Camera-type eye (tissue), 1 donor: ENCODE results near the gene CCDC120. TPM values are rescaled to one million over a fixed set of nuclear protein-coding genes. Genes with fewer than 3 reads are reported as not detected.

Experiments used
- total RNA-seq: library from RNA; depleted of rRNA; stranded (reverse); fragments of >200 nt; gene quantifications from one replicate; pipeline ENCODE4 v1.2.3, GENCODE V29; 2014

Gene CCDC120
- total RNA-seq = 5.6 TPM

GRCh38 chrX:49058794-49059193, at the start of gene CCDC120:
CCDC120 (plus strand) TSS chrX:49058999; CDS start chrX:49062042, 3,043 bp downstream.

GRCh38 chrX:49043220-49043986, 15.4 kb upstream of the CCDC120 start, which contains the start of gene TFE3:
TFE3 (minus strand) TSS chrX:49043357; CDS start chrX:49043226, 131 bp downstream.

GRCh38 chrX:49073601-49074575, 15.1 kb downstream of the CCDC120 start, which contains the start of gene PRAF2:
PRAF2 (minus strand) TSS chrX:49074002; CDS start chrX:49073987, 15 bp downstream.

GRCh38 chrX:49079489-49080428, 21.0 kb downstream of the CCDC120 start, which contains the start of gene WDR45:
WDR45 (minus strand) TSS chrX:49079887; CDS start chrX:49078095, 1,792 bp downstream.

Other genes starting within 250 kb of the CCDC120 start
- not detected for gene ERAS, start 232.5 kb upstream of the CCDC120 start, total RNA-seq
- 46.4 TPM for gene PCSK1N, start 223.4 kb upstream of the CCDC120 start, total RNA-seq
- 36.3 TPM for gene TIMM17B, start 161.2 kb upstream of the CCDC120 start, total RNA-seq
- gene PQBP1, start 161.1 kb upstream of the CCDC120 start, total RNA-seq = 53.1 TPM
- 9.0 TPM for gene SLC35A2, start 147.4 kb upstream of the CCDC120 start, total RNA-seq
- 8.4 TPM for gene PIM2, start 140.0 kb upstream of the CCDC120 start, total RNA-seq
- 35.0 TPM for gene OTUD5, start 101.4 kb upstream of the CCDC120 start, total RNA-seq
- 3.6 TPM for gene KCND1, start 87.2 kb upstream of the CCDC120 start, total RNA-seq
- 46.4 TPM for gene GRIPAP1, start 56.7 kb upstream of the CCDC120 start, total RNA-seq
- 26.9 TPM for gene TFE3, start 15.6 kb upstream of the CCDC120 start, total RNA-seq
- 8.6 TPM for gene PRAF2, start 15.0 kb downstream of the CCDC120 start, total RNA-seq
- 41.8 TPM for gene WDR45, start 20.9 kb downstream of the CCDC120 start, total RNA-seq
- gene GPKOW, start 64.7 kb downstream of the CCDC120 start, total RNA-seq = 26.9 TPM
- gene MAGIX, start 103.8 kb downstream of the CCDC120 start, total RNA-seq = 6.5 TPM
- 3.4 TPM for gene PLP2, start 112.9 kb downstream of the CCDC120 start, total RNA-seq
- 6.6 TPM for gene PRICKLE3, start 127.4 kb downstream of the CCDC120 start, total RNA-seq
- 152 TPM for gene SYP, start 141.2 kb downstream of the CCDC120 start, total RNA-seq
- 27.9 TPM for gene CACNA1F, start 174.3 kb downstream of the CCDC120 start, total RNA-seq
- gene CCDC22, start 176.5 kb downstream of the CCDC120 start, total RNA-seq = 11.6 TPM
- not detected for gene FOXP3, start 205.7 kb downstream of the CCDC120 start, total RNA-seq
- gene PPP1R3F, start 210.8 kb downstream of the CCDC120 start, total RNA-seq = 9.8 TPM
- not detected for gene GAGE10, start 244.6 kb downstream of the CCDC120 start, total RNA-seq